ENCODE measurements around the gene PLAC9.

- TF ChIP-seq FOXP1 (CRISPR knock-in tag; IDR thresholded peaks at IDR 0.05; ENCODE audit: borderline replicate concordance) (no peak), NR2C2 (CRISPR knock-in tag; IDR thresholded peaks at IDR 0.05) (no peak), TEAD1 (CRISPR knock-in tag; IDR thresholded peaks at IDR 0.05) (no peak), CREB1 (CRISPR knock-in tag; IDR thresholded peaks at IDR 0.05) (no peak), CTCF (IDR thresholded peaks at IDR 0.05) (no peak), NR3C1 (CRISPR knock-in tag; conservative IDR thresholded peaks at IDR 0.05; ENCODE audit: low read depth) (no peak), ZNF317 (CRISPR knock-in tag; IDR thresholded peaks at IDR 0.05; ENCODE audit: borderline replicate concordance, low read depth) (no peak), ELF4 (CRISPR knock-in tag; IDR thresholded peaks at IDR 0.05; ENCODE audit: low read depth) (no peak), ZSCAN18 (CRISPR knock-in tag; IDR thresholded peaks at IDR 0.05) (no peak), USF2 (CRISPR knock-in tag; IDR thresholded peaks at IDR 0.05) (no peak), E2F4 (CRISPR knock-in tag; IDR thresholded peaks at IDR 0.05; ENCODE audit: borderline replicate concordance, low read depth) (no peak)
Observed at GRCh38 chr10:80094231-80094630, 38.3 kb upstream of the PLAC9 start.

Measured in WTC11 (cell line).